HG02623 (cell line): ENCODE measurements around the gene CMIP.

Source experiments
- ATAC-seq: cut with Tn5 transposase; IDR thresholded peaks from one replicate; pipeline ENCODE4 v1.9.1; 2021; ENCODE audit warnings: moderate library complexity; ENCODE audit not compliant: unreplicated experiment

The CMIP gene

DNA sequence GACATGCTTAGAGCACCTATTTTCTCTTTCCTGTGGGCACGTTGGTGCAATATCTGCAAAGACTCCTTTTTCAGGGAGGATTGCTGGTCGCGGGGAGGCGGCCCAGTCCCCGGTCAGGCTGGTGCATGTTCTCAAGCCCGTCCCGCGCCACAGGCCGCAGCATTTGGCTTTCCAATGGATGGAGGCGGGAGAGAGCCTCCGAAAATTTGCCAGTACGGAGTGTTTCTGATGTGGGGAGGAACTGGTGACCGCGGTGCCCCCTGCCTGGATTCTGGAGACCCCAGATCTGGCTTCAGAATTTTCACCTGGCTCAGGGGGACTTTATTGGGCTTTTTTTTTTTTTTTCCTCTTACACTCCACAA, 2.3 kb downstream of the CMIP start:
- no peak for ATAC-seq

DNA sequence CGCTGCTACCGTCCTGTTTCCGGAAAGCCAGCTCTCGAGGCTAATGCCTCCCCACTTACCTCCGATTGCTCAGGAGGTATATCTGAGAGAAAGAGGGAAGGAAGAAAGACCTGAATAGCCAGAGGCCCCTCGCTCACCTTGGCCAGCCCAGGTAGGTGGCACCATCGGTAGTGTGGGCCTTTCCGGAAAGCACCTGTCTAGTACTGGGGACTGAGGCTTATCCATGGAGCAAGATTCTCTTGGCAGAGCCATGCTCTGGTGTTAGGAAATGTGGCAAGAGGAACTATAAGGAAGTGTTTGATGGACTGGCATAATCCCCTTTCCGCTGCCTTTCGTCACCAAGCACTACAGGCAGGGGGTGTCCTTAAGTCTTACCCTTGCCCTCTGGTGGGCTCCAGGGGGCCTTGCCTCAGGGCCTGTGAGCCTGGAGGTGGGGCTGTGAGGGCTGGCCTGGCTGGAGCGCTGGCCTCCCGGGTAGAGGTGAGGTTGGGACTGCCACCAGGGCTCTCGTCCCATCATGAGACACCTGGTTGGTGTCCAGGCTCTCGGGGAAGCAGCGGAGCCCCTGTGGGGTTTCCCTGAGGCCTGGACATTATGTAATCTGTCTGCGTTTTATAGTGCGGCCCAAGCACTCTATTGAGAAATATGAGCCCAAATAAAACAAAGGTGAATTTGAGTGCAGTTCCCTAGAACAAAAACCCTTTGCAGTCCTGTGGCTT, 2.9 kb downstream of the CMIP start:
- ATAC-seq: no peak

DNA sequence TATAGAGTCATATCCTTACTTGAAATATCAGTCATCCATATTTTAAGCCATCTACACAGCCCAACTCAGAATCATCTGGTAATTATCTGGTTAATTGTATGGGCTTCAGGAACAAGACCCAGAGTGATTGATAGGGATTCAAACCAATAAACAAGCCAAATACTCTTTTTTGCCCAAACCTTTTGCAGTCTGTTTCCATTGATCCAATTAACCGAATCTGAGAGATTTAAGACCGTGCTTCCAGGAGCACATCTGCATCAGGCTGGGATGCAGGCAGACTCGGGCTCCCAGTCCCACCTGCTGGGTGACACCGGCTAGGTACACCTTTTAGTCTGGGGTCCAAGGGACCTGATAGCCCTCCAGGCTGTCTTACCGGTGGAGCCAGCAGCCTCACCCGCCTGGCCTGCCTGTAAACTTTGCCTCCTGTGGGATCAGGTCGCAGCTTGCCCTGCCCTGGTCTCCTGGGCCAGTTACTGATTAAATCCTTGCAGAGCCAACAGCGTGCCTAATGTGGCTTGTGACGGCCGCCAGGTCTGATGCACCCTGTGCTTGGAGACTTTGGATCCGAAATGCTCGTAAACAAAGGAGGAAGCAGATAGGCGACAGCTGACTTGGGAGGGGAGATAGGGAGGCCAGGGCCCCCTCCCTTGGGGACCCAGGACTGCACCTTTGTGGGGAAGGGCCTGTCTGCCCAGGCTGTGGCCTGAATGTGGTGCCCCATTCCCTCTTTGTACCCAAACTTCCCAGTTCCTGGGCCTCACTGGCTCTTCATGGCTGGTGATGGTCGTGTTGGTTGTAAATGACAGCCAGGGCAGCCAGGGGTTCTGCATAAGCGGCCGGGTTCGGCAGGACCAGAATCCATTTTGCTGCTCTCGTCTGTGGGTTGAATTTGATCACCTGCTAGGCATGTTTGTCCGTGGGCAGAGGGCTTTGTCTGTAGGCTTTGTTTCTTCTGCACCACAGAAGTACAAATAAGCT, 3.8 kb downstream of the CMIP start:
- ATAC-seq: no peak

DNA sequence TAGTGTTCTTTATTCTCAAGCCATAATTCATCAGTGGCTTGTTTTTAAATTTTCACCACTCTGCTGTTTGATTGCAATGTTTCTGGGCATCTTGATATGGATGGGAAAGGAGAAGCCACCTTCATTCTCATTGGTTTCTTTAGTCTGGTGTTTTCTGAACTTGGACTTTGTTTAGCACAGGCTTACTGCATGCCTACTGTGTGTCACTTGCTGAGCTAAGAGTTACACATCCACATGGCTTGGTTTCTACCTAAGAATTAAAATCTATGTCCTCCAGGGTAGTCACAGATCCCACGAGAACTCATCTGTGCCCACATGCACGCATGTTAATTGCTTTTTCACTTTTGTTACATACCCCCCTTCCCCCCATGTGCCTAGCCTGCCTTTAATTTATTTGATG, 4.6 kb downstream of the CMIP start:
- ATAC-seq: no peak

DNA sequence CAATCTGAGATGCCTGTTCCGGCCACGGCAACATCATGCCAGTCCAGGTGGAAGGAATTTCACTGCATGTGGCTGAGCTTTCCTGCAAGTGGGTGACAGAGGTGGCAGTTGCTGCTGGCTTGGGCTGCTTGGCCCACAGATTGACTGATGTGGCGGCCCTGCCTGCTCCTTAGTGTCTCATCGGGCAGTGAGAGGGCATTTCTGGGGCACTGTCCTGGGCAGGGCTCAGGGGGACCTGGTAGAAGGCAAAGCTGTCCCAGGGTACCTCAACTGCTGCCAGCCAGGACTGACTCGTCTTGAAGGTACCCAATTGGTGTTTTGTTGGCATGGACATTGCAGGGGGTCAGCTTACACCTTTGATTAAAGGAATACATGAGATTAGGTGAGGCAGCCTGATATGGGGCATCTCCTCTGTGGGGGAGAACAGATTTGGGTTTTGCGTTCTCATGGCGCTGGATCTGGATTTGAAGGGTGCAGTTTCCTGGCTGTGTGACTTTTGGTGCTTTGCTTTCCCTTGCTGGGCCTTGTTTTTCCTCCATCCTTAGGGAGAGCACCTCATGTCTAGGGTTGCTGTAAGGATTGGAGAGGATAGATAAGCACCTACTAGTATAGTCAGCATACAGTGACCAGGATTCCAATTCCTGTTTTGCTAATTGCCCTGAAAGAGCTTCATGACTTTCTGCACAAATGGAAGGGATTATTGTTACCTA, 5.4 kb downstream of the CMIP start:
- no peak for ATAC-seq

DNA sequence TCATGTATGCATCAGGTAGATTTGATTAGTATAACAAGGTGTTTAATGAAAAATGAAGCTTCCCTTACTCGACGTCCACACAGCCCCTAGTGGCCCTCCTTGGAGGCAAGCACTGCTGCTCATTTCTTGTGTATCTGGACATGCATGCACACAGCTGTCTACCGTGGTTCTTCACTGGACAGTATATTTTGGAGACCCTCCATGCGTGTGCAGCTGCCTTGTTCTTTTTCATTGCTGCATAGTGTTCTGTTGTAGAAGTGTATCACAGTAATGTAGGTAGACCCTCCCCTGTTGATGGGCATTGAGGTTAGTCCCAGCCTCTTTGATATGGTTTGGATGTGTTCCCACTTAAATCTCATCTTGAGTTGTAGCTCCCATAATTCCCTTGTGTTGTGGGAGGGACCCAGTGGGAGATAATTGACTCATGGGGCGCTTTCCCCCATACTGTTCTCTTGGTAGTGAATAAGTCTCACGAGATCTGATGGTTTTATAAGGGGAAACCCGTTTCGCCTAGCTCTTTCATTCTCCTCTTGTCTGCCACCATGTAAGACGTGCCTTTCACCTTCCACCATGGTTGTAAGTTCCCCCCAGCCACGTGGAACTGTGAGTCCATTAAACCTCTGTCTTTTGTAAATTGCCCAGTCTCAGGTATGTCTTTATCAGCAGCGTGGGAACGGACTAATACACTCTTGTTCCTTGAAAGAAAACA, 6.3 kb downstream of the CMIP start:
- ATAC-seq: no peak

DNA sequence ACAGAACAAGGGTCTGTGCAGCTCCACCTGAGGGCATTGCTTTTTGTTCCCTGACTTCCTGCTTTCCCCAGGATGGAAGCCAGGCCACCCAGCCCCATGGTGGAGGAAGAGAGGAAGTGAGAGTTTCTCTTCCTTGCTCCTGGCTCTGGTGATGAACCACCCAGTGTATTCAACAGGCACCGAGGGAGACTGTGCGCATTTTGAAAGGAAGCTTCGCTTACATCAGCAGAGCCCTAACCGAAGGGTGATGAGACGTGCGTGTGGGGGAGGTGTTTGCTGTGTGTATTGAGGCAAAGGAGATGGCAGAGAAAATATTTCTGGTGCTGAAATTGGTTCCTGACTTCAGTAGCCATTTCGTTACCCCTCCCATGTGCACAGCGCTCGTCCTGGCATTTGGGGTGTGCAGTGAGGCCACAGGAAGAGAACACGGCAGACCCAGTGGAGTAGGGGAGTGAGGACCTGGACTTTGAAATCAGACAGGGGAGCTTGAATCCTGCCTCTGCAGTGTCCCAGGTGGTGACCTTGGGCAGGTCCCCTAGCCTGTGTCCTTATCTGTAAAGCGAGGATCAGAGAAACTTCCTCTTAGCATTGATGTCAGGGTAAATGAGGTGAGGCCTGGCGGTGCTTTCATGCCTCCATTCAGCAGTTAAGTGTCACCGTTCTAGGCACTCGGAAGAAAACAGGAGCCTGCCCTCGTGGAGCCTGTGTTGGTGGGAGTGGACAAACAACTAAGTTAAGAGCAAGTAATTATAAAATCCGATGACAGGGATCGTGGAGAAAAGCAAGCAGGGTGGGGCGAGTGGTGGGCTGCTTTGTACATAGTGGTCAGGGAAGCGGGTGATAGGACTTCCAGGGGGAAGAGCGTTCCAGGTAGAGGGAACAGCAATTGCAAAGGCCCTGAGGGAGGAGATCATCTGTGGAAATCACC, 7.4 kb downstream of the CMIP start:
- no peak for ATAC-seq

DNA sequence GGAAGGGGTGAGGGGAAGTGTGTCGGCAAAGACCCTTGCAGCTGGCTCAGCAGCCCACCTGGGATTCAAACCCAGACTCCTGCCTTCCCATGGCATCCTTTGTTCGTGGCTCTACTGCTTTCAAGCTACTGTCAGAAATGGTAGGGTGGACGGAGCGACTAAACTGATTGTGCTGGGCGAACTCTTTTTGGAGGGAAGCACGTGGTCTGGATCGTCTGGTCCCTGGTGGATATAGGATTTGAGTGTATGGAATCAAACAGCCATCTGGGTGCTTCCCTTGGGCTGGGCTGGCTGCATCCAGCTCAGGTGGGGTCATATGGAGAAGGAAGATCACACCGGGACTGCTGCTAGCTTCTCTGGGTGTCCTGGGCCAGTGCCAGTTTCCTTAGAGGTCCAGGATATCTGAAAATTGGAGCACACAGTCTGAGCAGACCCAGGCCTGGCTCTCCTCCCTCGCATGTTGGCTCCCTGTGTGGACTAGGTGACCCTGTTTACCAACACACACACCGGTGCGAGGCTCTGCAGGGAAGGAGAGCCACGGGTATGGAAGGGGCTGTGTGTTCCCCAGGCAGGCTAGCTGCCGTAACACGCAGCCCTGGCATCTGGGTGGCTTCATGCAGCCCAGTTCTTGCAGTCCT, 8.6 kb downstream of the CMIP start:
- ATAC-seq: no peak

DNA sequence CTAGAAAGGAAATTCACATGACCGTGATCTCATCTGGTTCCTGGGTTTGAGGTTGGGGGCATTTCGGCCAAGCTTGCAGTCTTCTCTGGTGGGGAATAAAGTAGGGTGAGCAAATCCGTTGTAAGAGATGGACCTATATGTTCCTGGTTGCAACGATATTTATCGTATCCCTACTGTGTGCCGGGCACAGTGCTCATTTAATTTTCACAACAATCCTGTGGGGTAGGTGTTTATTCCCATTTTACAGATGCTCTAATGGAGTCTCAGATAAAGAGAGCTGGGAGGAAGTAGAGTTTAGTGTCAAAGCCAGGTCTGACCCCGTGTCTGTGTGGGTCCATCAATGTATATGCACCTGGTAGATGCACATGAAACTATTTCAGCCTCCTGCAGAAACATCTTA, 9.4 kb downstream of the CMIP start:
- ATAC-seq: no peak

DNA sequence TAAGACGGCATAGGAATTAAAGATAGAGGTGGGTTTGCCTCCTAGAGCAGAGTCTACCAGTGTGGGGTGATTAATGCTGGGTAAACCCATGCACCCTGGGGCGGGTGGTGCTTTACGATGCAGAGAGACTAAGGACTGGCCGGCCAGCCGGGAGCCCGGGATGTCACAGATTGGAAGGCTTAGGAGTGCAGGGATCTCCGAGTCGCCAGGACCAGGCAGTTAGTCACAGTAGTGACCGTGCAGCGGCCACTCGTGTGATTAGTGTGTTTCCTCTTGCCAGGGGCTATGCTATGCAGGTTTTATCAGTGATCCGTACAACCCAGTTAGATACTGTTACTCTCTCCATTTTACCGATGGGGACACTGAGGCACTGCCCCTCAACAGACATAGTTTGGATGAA, 10.4 kb downstream of the CMIP start:
- ATAC-seq: no peak

DNA sequence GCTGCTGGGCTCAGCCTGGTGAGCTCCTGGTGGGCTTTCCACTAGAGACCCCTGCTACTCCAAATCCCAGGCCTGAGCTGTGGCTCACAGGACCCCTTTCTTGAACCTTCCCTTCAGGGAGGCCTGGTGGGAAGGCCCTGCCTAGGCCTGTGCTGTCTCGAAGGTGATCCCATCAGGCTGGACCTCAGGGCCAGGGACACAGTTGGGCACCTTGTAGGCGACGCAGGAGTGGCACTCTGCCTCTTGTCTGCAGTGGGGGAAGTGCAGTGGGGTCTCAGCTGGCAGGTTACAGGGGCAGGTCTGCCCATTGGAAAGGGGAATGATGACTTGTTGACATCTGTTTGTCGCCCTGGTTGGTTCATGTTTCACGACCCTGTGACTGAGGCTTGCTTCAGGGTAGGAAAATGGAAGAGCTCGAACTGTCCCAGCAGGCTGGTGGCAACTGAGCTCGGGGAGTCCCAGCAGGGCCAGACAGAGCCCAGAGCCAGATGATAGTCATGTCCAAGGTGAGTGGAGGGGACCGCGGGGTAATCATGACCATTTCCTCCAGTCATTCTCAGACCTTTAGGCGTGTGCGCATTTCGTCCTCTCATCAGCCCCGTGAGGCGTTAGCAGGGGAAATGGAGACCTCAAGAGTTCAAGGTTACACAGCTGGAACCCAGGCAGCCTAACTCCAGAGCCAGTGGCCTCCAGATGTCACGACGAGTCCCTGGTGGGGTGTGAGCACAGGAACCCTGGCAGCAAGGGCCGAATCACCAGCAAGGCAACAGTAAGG, 11.3 kb downstream of the CMIP start:
- ATAC-seq: no peak

DNA sequence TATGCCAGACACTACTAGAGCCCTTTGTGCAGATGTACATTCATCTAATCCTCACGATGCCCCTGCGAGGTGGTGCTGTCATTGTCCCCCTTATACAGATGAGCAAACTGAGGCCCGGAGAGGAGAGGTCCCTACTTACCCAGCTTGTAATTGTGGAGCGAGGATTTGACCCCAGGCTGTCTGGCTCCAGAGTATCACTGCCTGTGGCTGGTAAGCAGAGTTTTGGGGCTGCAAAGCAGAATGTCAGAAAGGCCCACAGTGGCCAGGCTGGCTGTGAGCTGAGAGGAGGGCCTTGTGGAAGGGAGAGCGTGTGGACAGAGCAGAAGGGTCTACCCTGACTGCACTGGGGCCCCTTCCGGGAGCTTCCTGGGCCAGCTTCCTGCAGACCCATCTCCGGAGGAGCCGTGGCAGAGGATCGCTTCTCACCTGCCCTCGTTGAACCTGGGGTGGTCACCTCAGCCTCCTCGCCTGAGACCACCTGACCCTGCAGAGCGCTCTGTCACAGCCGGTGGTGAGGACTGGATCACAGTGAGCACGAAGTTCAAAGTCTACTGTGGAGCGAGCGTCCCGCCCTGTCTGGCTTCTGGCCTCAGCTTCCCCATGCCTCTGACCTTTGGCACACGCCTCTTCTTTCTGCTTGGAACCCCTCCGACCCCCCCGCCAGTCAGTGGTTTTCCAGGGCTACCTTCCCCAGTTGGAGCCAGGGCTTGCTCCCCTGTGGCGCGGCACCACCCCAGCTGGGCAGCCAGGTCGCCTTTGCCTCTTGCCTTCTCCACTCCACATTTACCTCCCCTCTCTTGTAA, 12.1 kb downstream of the CMIP start:
- ATAC-seq: no peak

DNA sequence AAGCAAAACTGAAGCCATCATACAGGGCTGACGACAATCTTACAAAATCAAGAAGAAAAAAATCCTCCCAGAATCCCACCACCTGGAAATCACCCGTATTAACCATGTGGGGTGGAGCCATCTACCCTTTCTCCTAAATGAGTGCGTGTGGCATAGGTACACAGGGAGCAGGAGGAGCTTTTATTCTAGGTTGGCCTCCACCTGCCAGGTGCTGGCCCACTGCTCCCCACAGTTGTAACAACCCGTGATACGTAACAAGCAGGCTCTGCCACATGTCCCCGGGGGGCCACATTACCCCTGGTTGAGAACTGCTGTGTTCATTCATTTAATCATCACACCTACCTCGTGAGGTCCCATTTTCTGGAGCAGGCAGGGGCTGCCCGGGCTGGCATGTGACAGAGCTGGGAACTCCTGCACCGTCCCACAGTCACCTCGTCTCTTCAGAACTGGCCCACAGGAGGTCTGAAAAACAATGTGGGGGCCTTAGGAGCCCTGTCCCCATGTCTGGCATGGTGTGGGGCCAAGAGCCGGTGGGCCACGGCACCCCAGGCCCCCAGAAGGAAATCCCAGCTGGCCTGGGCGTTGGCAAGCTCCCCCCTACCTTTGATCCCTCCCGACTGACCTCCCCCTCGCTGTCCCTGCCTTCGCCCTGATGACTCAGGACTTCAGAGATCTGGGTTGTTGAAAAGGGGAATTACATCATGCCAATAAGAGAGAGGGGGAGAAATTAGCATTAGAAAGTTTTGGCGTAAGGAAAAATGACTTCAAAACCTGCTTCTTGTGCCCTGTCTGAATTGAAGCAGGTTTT, 12.9 kb downstream of the CMIP start:
- ATAC-seq: no peak

DNA sequence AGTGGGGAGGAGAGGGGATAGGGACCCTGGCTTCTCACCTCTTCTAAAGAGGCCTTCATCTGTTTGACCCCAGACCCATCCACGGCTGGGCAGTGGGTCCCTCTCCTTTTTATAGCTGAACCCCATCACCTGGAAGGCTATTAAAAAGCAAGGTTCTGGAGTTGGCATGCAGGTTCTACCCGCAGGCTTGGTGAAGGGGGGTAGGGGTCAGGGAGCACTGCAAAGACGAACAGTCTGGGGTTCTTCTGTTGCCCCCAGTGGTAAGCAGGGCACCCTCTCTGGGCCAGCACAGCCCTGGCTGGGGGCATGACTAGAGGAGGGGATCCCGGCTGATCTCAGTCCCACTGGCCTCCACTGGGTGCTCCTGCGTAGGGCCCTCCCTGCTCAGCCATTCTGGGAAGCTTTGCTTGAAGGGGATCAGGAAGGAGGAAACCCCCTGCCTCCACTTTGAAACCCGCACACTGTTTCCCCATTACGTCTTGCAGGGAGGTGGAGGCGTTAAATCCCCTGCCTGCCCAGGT, 13.6 kb downstream of the CMIP start:
- ATAC-seq: no peak

DNA sequence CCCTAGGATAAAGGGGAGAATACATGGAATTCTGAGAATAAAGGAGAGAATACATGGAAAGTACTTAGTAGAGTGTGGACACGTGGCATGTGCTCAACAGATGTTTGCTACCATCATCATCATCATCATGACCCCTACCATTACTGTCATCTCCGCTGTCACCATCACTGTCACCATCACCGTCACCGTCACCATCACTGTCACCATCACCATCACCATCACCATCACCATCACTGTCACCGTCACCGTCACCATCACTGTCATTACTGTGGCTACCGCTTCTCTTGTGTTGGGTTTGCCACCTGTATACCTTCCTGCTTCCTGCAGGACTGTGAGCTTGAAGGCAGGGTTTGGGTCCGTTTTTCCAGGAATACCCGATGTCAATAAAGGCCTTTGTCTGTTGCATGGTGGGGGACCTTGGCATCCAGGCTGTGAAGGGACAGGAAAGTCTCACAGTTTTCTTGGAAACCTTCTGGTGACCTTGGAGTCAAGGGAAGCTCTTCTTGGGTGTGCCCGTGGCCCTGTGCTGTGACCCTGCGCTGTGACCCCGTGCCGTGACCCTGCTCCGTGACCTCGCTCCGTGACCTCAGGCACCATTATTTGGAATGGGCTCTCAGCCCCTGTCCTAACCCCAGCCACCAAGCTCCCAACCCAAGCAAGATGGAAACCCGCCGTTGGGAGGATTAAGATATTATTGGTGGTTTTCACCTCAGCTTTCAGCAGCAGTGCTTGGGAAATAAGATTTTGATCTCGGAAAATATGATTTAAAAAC, 14.4 kb downstream of the CMIP start:
- ATAC-seq: no peak

DNA sequence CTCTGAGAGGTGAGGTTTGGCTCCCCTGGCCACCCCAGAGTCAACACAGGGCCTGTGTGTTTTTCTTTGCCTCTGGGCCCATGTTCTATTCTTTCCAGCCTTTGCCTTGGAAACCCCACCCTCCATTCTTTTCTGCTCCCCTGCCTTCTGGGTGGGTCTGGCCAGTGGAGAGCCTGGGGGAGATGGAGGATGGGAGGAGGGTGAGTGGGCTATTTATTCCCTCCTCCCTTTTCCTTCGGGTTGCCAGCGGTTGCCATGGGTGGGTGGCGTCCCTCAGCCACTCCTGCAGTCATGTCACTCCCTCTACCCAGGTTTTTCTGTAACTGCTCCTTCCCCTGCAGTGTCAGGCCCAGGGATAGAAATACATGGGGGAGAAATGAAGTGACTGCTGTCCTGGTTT, 15.5 kb downstream of the CMIP start:
- no peak for ATAC-seq
